HG03060 (cell line): ENCODE measurements around the gene MPHOSPH10.
A peak's percentile ranks its signal among the peaks of the same experiment; 100 is the strongest.
"Not testable (repeated sequence)": the region's sequence is repeated elsewhere in the genome, so short reads cannot be mapped to it uniquely, and the experiment has no call there.

ENCODE experiments used
- ATAC-seq: cut with Tn5 transposase; IDR thresholded peaks from one replicate; pipeline ENCODE4 v1.9.1; 2021; ENCODE audit warnings: low read depth, moderate number of reproducible peaks; ENCODE audit not compliant: unreplicated experiment

The MPHOSPH10 gene, protein sequence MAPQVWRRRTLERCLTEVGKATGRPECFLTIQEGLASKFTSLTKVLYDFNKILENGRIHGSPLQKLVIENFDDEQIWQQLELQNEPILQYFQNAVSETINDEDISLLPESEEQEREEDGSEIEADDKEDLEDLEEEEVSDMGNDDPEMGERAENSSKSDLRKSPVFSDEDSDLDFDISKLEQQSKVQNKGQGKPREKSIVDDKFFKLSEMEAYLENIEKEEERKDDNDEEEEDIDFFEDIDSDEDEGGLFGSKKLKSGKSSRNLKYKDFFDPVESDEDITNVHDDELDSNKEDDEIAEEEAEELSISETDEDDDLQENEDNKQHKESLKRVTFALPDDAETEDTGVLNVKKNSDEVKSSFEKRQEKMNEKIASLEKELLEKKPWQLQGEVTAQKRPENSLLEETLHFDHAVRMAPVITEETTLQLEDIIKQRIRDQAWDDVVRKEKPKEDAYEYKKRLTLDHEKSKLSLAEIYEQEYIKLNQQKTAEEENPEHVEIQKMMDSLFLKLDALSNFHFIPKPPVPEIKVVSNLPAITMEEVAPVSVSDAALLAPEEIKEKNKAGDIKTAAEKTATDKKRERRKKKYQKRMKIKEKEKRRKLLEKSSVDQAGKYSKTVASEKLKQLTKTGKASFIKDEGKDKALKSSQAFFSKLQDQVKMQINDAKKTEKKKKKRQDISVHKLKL

DNA sequence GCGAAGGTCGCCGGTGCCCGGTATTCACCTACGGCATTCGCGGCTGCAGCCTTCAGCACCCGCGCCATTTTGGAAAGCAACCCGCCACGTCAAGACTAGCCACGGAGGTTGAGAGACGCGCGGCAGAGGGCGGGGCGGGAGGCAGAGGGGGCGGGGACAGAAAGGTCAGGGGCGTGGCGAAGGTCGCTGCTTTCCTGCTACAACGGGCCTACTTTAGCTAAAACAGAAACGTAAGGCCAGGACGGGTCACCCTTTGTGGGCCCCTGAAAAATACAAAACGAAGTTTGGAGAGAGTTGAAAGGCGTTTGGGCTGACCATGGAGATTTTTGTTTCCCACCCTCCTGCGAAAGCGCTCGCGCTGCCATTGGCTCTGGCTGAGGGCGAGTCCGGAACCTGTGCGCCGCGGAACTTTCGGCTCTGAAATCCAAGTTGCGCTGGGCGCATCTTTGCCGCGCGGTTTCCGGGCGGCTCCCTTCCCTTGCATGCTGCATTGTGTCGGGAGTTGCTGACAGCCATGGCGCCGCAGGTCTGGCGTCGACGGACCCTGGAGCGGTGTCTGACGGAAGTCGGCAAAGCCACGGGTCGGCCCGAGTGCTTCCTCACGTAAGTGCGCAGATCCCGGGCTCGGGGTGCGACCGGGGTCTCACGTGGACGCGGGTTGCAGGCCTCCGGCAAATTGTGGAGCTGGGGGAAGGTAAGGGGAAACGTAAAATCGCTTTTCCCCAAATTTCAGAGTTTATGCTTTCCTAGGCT lies at the start of gene MPHOSPH10, which contains the start of gene MCEE:
Gene MPHOSPH10, plus strand, starts transcription at position 483 of the 753 bp plus-strand sequence. Its CDS starts 32 bp downstream, at position 515.
Gene MCEE, minus strand, starts transcription at position 78 of the 753 bp plus-strand sequence. Its CDS starts 10 bp downstream, at position 68.
- peak; percentile 62 for ATAC-seq

DNA sequence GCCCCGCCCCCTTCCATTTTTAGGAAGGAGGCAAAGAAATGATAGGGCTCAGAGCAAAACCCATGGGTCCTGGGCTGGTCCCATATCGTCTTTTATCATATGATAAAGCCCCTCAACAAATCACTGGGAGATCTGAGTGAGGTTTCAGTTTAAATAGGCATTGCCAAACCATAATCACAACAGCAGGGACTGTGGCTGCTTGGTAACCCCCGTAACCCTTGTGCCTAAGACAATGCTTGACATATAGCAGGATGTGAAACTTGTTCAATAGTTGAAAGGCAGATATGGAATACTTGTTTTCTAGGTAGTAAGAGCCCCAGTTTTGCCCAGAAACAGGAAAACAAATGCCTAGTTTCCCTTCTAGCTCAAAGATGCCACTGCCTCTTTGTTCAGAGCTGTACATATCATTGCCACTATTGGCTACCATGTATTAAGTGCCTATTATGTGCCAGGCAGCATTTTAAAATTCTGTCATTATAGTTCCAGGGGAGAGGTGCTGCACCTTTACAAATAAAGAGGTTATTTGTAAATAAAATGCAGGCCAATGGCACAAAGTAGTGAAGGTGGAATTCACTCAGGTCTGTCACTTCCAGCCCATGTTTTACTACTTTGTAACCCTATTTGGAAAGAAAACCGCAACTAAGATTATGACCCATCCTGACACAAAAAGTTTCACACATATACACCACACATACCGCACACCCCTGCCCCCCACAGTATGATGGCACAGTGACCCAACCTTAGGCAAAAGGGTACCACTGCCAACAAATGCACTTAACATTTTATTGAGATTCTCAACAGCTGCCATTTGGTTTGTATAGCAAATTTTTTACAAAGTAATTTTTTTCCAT lies 47.8 kb upstream of the MPHOSPH10 start:
- peak; percentile 51 for ATAC-seq

DNA sequence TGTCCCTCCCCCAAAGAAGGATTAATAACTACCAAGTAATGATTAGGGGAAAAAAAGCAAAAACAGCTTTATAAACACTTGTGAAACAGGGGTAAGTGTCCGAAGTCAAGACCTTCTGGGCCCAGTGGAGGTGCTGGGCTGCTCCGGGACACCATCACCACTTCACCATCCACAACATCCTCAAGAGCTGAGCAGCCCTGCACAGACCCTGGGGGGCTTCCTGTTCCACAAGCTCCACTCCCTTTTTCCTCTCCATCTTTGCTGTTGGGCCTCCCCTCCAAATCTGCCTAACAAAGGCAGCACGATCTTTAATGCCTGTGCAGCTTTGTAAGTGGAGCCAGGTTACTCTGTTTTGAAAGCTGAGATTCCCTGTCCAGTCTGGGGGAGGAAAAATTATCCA lies 47.1 kb upstream of the MPHOSPH10 start:
- ATAC-seq: not testable (repeated sequence)

DNA sequence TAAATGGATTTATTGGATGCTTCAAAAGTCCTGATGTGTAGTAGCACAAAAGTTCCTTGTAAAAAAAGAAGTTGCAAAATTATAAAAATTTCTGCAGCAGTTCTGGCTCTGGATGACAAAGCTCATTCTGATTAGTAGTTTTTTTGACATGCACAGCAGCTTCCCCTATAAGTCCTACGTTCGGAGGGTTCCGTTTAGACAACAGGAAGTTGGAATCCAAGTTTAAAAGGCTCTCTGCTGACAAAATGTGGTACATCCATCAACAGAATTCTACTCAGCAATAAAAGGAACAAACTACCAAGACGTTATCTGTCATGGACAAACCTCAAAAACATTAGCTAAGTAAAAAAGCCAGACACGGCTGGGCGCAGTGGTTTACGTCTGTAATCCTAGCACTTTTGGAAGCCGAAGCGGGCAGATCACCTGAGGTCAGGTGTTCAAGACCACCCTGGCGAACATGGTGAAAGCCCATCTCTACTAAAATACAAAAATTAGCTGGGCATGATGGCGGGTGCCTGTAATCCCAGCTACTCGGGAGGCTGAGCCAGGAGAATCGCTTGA lies 46.6 kb upstream of the MPHOSPH10 start:
- ATAC-seq: not testable (repeated sequence)

DNA sequence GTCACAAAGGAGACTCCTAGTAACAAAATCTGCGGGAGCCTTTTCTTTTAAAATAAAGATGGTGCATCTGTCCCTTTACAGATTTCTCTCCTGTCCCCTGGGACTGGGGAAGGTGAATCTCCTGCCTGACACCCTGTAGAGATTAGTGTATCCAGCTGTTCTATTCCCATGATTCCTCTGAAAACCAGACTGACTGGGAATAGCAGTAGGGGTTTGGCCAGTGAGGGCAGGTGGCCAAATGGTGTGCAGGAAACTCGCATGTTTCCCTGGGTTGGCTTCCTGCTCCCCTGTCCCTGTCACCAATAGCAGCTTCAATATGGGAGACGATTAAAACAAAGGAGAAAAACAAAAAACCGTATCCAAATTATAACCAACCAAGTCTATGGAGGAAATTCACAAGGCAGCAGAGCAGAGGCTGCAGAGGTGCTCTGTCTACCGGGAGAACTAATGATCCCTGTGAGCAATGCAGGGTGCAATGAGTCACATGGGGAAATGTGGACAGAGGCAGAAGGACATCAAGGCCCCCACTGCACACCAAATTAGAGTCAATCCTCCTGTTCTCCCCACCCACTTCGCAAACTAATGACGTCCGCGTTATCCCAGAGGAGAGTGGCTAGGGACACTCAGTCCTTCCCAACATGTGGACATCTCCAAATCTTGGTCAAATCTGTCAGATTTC lies 45.0 kb upstream of the MPHOSPH10 start:
- not testable (repeated sequence) for ATAC-seq

DNA sequence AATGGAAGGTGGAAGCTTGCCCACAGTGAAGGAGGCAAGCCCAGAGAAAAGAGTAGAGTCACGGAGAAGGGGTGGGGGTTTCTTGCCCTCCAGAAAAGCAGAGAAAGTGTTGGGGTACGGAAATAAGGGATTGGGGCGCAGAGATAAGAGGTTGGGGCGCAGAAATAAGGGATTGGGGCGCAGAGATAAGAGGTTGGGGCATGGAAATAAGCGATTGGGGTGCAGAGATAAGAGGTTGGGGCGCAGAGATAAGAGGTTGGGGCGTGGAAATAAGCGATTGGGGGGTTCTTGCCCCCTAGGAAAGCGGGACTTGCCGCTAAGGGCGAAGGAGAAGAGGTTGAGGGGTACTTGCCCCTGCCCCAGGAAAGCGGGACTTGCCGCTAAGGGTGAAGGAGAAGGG lies 41.0 kb upstream of the MPHOSPH10 start:
- ATAC-seq: not testable (repeated sequence)

DNA sequence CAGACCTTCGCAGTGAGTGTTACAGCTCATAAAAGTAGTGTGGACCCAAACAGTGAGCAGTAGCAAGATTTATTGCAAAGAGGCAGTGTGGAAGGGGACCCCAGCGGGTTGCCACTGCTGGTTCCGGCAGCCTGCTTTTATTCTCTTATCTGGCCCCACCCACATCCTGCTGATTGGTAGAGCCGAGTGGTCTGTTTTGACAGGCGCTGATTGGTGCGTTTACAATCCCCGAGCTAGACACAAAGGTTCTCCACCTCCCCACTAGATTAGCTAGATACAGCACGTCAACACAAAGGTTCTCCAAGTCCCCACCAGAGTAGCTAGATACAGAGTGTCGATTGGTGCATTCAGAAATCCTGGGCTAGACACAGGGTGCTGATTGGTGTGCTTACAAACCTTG lies 38.6 kb upstream of the MPHOSPH10 start:
- ATAC-seq: not testable (repeated sequence)

DNA sequence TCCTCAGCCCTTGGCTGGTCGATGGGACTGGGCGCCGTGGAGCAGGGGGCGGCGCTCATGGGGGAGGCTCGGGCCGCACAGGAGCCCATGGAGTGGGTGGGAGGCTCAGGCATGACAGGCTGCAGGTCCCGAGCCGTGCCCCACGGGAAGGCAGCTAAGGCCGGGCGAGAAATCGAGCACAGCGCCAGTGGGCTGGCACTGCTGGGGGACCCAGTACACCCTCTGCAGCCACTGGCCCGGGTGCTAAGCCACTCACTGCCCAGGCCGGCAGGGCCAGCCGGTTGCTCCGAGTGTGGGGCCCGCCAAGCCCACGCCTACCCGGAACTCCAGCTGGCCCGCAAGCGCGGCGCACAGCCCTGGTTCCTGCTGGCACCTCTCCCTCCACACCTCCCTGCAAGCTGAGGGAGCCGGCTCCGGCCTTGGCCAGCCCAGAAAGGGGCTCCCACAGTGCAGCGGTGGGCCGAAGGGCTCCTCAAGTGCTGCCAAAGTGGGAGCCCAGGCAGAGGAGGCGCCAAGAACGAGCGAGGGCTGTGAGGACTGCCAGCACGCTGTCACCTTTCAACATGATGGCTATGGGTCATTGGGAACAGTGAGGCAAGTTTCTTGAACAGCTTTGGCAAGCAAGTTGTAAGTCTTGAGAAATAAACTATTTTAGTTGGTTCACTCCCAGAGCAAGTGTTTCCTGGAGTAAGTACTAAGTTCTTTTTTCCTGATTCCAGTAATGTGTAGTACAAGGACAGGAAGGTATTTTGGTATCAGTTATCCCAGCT lies 37.8 kb upstream of the MPHOSPH10 start:
- not testable (repeated sequence) for ATAC-seq

DNA sequence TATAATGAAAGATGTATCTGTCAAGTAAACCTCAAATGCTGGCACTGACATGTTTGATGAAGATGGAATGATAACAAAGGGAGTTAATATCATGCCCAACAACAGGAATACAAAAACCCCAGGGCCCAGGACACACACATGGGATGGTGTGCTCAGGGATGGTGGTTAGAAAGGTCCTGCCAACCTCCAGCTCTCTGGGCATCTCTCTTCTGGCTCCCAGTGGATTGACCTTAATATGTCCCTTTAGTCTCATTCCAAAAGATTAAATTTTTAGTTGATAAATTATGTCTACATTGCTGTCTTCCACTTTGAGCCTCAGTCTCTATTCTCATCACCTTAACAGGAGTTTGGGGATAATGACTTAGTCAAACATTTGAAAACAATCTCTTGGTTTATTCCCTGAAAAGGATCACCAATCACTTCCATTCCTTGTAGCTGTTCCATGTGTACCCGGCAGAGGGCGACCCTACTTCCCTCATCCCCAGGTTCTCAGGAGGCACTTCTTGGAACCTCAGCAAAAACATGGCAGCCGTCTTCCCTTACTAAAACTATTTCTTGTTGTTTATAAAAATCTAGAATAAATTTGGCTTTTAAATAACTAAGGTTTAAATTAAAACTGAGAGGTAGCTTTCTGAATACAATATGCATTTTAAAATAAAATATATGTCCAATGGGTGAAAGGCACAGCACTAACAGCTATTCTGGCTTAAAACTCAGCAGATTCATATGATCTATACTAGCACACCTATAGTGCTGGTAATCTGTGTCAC lies 30.1 kb upstream of the MPHOSPH10 start:
- no peak for ATAC-seq

DNA sequence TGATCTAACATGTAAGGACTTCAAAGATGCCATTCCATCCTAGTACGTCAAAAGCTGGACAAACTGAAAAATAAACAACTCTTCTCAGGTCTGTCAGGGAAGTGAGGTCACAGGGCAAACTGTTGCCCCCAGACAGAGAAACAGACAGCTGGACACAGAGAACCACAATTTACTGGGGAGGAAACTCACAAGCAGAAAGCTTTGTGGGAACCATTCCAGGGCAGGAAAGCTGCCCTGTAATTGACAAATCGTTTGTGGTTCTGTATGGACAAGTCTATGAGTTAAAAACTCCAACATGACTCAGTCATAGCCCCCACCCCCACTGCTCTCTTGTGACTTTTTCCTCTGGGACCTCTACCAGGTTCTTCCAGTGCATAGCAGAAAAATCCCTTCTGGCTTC lies 28.8 kb upstream of the MPHOSPH10 start:
- ATAC-seq: no peak

DNA sequence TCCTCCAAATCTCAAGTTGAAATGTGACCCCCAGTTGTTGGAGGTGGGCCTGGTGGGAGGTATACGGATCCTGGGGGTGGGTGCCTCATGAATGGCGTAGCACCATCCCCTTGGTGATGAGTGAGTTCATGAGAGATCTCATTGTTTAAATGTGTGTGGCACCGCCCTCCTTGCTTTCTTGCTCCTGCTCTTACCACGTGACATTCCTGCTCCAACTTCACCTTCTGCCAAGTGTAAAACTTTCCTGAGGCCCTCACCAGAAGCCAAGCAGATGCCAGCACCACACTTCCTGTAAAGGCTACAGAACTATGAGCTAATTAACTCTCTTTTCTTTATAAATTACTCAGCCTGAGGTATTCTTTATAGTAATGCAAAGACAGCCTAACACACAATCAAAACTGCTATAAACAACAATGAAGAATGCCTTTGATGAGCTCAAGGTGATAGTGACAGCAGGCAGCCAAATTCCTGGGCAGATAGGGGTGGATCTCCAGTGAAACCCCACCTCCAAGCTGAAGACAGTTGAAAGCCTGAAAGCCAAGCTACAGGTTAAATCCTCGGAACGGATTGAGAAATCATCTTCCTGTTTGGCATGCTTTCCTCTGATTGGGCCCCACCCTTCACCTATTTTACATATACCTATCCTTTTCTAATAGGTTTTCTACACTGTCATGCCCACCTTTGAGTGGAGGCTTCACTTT lies 27.3 kb upstream of the MPHOSPH10 start:
- no peak for ATAC-seq

DNA sequence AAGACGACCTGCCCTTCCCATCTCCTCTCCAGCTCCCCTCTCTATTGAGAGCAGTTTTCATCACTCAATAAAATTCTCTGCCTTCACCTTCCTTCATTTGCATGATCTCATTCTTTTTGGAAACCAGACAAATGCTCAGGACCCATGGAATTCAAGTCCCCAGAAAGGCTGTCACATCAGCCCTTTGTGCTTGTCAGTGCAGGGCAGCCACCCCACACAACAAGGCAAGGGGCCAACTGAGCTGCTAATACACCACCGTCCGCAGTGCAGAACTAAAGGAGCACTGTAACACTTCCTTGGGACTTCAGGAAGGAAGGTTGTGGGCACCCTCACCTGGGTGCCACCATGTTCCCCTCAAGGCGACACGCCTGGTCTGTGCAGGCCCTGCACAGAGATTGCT lies 26.6 kb upstream of the MPHOSPH10 start:
- no peak for ATAC-seq

DNA sequence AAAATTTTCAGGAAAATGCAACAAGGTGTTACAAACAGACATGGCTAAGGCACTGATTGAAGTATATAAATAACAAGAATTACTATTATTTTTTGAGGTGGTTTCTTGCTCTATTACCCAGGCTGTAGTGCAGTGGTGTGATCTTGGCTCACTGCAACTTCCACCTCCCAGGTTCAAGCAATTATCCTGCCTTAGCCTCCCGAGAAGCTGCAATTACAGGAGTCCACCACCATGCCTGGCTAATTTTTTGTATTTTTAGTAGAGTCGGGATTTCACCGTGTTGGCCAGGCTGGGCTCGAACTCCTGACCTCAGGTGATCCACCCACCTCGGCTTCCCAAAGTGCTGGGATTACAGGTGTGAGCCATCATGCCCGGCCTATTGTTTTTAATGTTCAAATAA lies 24.0 kb upstream of the MPHOSPH10 start:
- not testable (repeated sequence) for ATAC-seq

DNA sequence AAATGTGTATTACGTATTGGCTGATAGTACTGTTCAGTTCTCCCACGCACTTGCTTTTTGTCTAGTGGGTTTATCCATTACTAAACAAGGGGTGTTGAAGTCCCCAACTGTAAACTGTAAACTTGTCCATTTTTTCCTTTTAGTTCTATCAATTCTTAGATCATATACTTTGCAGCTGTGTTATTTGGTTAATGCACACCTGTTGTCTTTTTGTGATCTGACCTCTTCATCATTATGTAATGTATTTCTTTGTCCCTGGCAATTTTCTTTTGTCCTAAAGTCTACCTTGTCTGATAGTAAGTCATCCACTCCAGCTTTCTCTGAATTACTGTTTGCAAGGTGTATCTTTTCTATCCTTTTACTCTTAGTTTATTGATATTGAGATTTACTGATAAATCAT lies 22.3 kb upstream of the MPHOSPH10 start:
- ATAC-seq: no peak

DNA sequence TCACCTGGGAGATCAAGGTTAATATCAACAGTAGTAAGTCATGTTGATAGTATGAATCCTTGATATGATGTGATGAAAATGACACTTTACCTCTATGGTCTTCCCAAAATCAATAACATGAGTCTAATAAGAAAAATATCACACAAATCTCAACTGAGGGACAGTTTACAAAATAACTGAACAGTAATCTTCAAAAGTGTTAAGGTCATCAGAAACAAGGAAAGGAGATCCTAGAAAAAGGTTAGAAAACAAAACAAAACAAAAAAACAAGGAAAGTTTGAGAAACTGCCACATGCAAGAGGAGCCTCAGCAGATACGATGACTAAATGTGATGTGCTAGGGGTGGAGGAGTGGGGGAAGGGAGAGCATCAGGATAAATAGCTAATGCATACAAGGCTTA lies 16.6 kb upstream of the MPHOSPH10 start:
- ATAC-seq: no peak

DNA sequence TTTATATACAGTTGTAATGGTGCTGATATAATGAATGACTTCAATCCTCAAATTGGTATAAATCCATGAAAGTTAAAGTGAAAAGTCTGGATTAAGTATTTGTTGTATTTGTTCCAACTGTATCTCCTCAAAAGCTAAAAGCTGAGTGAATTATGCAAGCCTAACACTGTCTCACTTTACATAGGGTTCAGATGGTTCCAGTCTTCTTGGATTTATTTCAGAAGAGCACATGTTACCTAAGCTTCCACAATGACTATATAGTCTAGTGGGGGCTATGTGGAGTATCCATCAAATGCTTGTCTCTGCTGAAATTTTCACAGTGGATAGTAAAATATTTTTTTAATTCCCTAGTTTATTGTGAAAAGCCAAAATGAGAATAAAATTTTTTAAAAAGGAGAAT lies 13.4 kb upstream of the MPHOSPH10 start:
- ATAC-seq: no peak

DNA sequence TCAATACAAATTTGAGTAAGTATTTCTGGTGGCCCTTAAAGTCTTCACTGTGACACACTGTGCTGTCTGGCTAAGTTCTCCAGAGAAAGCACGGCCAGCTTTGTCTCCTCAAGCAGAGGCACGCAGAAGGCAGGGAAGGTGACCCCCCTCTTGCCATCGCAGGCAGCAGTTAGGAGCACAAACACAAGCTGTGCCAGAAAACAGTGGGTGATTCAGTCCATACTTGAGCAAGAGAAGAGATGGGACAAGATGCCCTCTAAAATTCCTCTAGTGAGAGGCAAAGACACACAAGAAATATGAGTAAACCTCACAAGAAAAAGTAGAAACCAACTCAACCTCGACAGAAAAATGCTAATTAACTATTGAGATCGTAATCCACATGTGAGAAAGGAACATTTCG lies 10.2 kb upstream of the MPHOSPH10 start:
- no peak for ATAC-seq
